Activated CD8-positive, alpha-beta memory T cell treated with anti-CD3 and anti-CD28 coated beads for 1 hour (primary cell): ENCODE results near the gene MTF2.

Experiments used
- DNase-seq, 2 donors: peaks; one replicate each; pipeline ENCODE4 v3.0.0-alpha.2; 2020; ENCODE audit warnings: low read depth in 1 of 2; ENCODE audit errors: extremely low read depth in 1 of 2

Gene MTF2

DNA sequence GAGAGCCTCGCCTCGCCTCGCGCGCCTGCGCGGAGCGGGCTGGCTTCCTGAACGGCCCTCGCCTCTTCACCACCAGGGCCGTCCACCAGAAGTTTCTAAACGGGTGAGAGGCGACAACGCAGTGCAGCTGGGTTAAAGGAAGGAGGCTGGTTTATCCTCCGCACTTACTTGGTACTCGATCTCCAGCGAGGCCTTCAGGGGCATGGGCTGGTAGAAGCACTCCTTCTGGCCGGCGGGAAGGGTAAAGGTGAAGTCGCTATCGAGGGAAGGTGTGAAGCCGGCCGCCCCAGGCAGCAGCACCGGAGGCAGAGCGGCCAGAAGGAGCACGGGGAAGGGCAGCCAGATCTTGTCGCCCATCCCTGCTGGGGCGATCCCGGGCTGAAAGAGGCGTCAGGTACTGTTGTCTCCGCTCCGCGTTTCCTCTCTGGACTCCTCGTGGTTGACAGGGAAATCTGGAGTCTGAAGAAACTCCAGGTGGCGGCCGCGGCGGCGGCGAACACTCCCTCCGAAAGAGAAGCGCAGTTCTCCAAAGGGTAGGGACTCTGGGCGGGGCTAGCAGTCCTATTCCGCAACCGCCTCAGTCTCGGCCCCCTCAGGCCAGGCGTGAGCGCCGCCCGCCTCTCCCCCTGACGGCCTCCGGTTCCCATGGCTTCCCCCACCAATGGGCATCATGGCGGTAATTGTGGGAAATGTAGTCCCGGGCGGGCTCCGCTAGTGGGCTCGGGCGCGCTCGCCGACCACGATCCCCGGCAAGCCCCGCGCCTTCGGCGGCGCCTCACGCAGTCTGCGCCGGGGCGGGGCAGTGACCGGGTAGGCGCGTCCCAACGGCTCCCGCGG, 101.0 kb downstream of the MTF2 start, which contains the start of gene TMED5:
TMED5 (minus strand) TSS at position 528 of the 837 bp plus-strand sequence; CDS start at position 357, 171 bp downstream.
- DNase-seq = peak; percentile 85 to 90

DNA sequence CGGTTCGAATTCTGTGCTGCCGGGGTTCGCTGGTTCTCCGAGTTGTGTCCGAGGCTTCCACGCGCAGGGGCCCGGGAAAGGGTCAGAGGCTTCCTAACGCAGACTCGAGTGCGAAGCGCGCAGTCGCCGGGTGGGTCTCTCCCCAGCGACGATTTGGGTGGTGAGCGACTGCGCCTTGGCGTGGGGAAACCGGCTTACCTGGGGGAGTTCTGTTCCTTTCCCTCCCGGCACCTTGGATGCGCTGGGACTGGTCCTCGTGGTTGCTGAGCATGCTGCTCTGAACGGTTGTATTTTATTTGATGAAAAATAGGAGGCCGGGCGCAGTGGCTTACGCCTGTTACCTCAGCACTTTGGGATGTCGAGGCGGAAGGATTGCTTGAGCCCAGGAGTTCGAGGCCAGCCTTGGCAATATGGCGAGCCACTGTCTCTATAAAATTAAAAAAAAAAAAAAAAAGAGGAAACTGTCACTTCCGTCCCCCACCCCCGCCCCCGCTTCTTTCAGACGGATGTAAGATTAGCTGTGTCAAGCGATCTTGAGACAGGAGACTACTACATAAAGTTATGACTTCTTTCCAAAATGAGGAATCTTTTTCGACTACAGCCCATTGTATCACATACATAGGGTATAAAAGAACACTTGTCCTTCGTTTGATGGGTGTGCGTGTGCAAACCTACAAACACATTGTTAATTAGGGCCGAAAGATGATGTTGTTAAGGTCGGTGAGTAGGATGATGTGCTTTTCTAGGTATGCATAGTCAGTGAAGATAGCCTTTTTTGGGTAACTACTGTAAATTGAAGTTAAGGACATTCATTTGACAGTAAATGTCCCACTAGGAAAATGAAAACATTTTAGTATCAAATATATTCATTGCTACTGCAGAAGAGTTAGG, 101.9 kb downstream of the MTF2 start, which contains the start of gene CCDC18:
CCDC18 (plus strand) TSS at position 2 of the 891 bp plus-strand sequence. CDS start 2,638 bp downstream, outside the sequence.
- peak; percentile 17 to 32 for DNase-seq

DNA sequence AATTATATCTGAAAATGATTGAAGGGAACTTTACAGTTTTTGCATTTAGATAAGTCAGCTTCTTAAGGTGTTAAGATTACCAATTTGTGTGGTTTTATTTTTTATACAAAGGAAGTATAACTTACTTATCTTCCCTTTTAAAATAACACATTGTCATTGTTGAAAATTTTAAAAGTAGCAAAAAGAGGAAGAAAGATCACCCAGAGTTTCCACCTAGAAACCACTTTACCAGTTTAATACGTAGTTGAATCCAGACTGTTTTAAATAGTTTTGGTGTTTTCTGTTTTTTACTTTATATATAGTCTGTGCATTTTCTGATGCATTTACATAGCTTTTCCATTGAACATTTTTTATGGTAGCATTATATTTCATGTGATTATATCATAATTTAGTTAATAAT, 107.6 kb downstream of the MTF2 start:
- no peak for DNase-seq
